WTC11 (cell line): ENCODE results near the gene ADGRA1.

Source experiments
- AFF4 ChIP-seq: sonication (generic); formaldehyde crosslinking; IDR thresholded peaks from 2 replicates; pipeline ENCODE4 v1.8.1; 2023; ENCODE audit warnings: mild to moderate bottlenecking, missing genetic modification reagents, borderline replicate concordance
- ATF2 ChIP-seq: sonication (generic); formaldehyde crosslinking; IDR thresholded peaks from 2 replicates; pipeline ENCODE4 v1.8.1; 2022; ENCODE audit warnings: low read depth, missing genetic modification reagents, borderline replicate concordance
- ATF3 ChIP-seq: sonication (generic); formaldehyde crosslinking; conservative IDR thresholded peaks from 2 replicates; pipeline ENCODE4 v1.8.1; 2022; ENCODE audit warnings: mild to moderate bottlenecking, missing genetic modification reagents
- CTCF ChIP-seq: fragments of 200-600 bp; IDR thresholded peaks from 2 replicates; pipeline ENCODE4 v1.8.0; 2022; ENCODE audit warnings: antibody characterized with exemption
- ELF4 ChIP-seq: sonication (generic); formaldehyde crosslinking; IDR thresholded peaks from 2 replicates; pipeline ENCODE4 v1.8.1; 2022; ENCODE audit warnings: low read depth, mild to moderate bottlenecking, moderate library complexity, missing genetic modification reagents
- ESRRA ChIP-seq: sonication (generic); formaldehyde crosslinking; IDR thresholded peaks from 2 replicates; pipeline ENCODE4 v1.8.1; 2022; ENCODE audit warnings: mild to moderate bottlenecking, missing genetic modification reagents, borderline replicate concordance
- ETV6 ChIP-seq: sonication (generic); formaldehyde crosslinking; IDR thresholded peaks from 2 replicates; pipeline ENCODE4 v1.8.1; 2022; ENCODE audit warnings: mild to moderate bottlenecking, missing genetic modification reagents
- FOXP4 ChIP-seq: sonication (generic); formaldehyde crosslinking; IDR thresholded peaks from 2 replicates; pipeline ENCODE4 v1.8.0; 2022; ENCODE audit warnings: mild to moderate bottlenecking, missing genetic modification reagents
- KAT7 ChIP-seq: sonication (generic); formaldehyde crosslinking; IDR thresholded peaks from 2 replicates; pipeline ENCODE4 v1.8.1; 2023; ENCODE audit warnings: missing genetic modification reagents, mild to moderate bottlenecking, borderline replicate concordance
- PRDM15 ChIP-seq: sonication (generic); formaldehyde crosslinking; IDR thresholded peaks from 2 replicates; pipeline ENCODE4 v1.8.0; 2022; ENCODE audit warnings: missing genetic modification reagents
- SP1 ChIP-seq: sonication (generic); formaldehyde crosslinking; conservative IDR thresholded peaks from 2 replicates; pipeline ENCODE4 v1.8.1; 2022; ENCODE audit warnings: missing genetic modification reagents
- USF2 ChIP-seq: sonication (generic); formaldehyde crosslinking; IDR thresholded peaks from 2 replicates; pipeline ENCODE4 v1.8.1; 2023; ENCODE audit warnings: mild to moderate bottlenecking, missing genetic modification reagents, moderate library complexity
- ZBTB43 ChIP-seq: sonication (generic); formaldehyde crosslinking; IDR thresholded peaks from 2 replicates; pipeline ENCODE4 v1.8.1; 2023; ENCODE audit warnings: mild to moderate bottlenecking, missing genetic modification reagents
- ZNF396 ChIP-seq: fragments of 250-450 bp; sonication (Bioruptor Pico); IDR thresholded peaks from 2 replicates; pipeline ENCODE4 v1.8.0; 2021; ENCODE audit warnings: mild to moderate bottlenecking, moderate library complexity, borderline replicate concordance

GRCh38 chr10:133045556-133046389 is 42.0 kb upstream of the ADGRA1 start:
- TF ChIP-seq CTCF = no peak
- TF ChIP-seq ESRRA (CRISPR knock-in tag) = no peak
- no peak for TF ChIP-seq USF2 (CRISPR knock-in tag)
- no peak for TF ChIP-seq ELF4 (CRISPR knock-in tag)
- no peak for TF ChIP-seq FOXP4 (CRISPR knock-in tag)
- TF ChIP-seq ATF3 (CRISPR knock-in tag) = no peak
- no peak for TF ChIP-seq ZNF396 (CRISPR knock-in tag)
- TF ChIP-seq SP1 (CRISPR knock-in tag) = no peak
- no peak for TF ChIP-seq ETV6 (CRISPR knock-in tag)
- TF ChIP-seq PRDM15 (CRISPR knock-in tag) = no peak
- TF ChIP-seq AFF4 (CRISPR knock-in tag) = no peak
- TF ChIP-seq ATF2 (CRISPR knock-in tag) = no peak
- TF ChIP-seq KAT7 (CRISPR knock-in tag) = no peak
- TF ChIP-seq ZBTB43 (CRISPR knock-in tag) = no peak
